Muscle layer of duodenum (tissue), 2 donors: ENCODE results near the gene MARK4.
"Not testable (repeated sequence)": the region's sequence is repeated elsewhere in the genome, so short reads cannot be mapped to it uniquely, and the experiment has no call there.

ENCODE experiments used
- H3K27ac ChIP-seq: one replicate; pipeline ENCODE4 v1.7.0; 2013; ENCODE audit warnings: mild to moderate bottlenecking, low read length
- H3K27me3 ChIP-seq: one replicate; pipeline ENCODE4 v1.7.0; 2013; ENCODE audit warnings: low read depth, mild to moderate bottlenecking, control low read depth, low read length
- H3K36me3 ChIP-seq, 2 donors: one replicate each; pipeline ENCODE4 v1.7.0; 2013; ENCODE audit warnings: low read length in 2 of 2, control low read depth in 1 of 2, mild to moderate bottlenecking in 1 of 2; ENCODE audit not compliant: insufficient read depth in 2 of 2, control insufficient read depth in 1 of 2
- H3K4me1 ChIP-seq, 2 donors: one replicate each; pipeline ENCODE4 v1.7.0; 2013; ENCODE audit warnings: low read length in 2 of 2, mild to moderate bottlenecking in 2 of 2, control low read depth in 1 of 2, moderate library complexity in 1 of 2; ENCODE audit not compliant: insufficient read depth in 2 of 2, control insufficient read depth in 1 of 2
- H3K4me3 ChIP-seq, 2 donors: one replicate each; pipeline ENCODE4 v1.7.0; 2013; ENCODE audit warnings: low read length in 2 of 2, low read depth in 1 of 2, mild to moderate bottlenecking in 1 of 2
- H3K9me3 ChIP-seq, 2 donors: one replicate each; pipeline ENCODE4 v1.7.0; 2013; ENCODE audit warnings: low read length in 2 of 2, control low read depth in 1 of 2, mild to moderate bottlenecking in 1 of 2; ENCODE audit not compliant: control insufficient read depth in 1 of 2
- donor health status: healthy.

Gene MARK4

DNA sequence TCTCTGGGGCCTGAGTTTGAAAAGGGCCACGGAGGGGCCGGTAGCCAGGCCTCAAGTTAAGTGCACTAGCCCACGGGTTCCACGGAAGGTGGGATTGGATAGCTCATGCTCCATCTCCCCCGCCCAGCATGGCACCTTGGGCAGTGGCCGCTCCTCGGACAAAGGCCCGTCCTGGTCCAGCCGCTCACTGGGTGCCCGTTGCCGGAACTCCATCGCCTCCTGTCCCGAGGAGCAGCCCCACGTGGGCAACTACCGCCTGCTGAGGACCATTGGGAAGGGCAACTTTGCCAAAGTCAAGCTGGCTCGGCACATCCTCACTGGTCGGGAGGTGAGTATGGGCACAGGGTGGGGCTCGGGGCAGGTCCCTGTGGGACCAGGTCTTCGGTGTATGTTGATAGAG, 7.8 kb downstream of the MARK4 start:
- Histone ChIP-seq H3K4me3 (no peak overlapping the region), H3K36me3 (peaks cover 0 to 10% of the 10 kb centered on the region in 2 donors), H3K9me3 (no peaks in the 10 kb centered on the region), H3K27ac (no peak overlapping the region), H3K4me1 (peaks cover 0 to 8% of the 10 kb centered on the region in 2 donors), H3K27me3 (no peaks in the 10 kb centered on the region)

- Histone ChIP-seq H3K9me3 (no peaks in the 10 kb centered on the region), H3K4me1 (no peaks in the 10 kb centered on the region), H3K27ac (no peak overlapping the region), H3K36me3 (peaks cover 0 to 35% of the 10 kb centered on the region in 2 donors), H3K4me3 (no peak overlapping the region), H3K27me3 (no peaks in the 10 kb centered on the region)
Measured at GRCh38 chr19:45262570-45262969, 11.5 kb downstream of the MARK4 start.

DNA sequence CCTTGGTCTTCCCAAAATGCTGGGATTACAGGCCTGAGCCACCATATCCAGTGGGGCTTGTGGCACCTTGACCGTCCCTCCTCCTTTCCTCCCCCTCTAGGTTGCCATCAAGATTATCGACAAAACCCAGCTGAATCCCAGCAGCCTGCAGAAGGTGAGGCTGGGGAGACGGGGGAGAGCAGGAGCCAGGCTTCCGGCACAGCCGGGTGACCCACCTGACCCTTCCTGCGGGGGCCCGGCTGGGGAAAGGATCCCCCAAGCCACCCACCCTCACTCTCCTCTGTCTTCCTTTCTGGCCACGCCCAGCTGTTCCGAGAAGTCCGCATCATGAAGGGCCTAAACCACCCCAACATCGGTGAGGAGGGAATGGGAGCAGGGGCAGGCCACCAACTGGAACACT, 11.9 kb downstream of the MARK4 start:
- no peaks in the 10 kb centered on the region for H3K4me1 ChIP-seq
- H3K36me3 ChIP-seq, result peaks cover 0 to 36% of the 10 kb centered on the region in 2 donors
- H3K4me3 ChIP-seq, result no peak overlapping the region
- no peak overlapping the region for H3K27ac ChIP-seq
- H3K9me3 ChIP-seq, result no peaks in the 10 kb centered on the region
- H3K27me3 ChIP-seq, result no peaks in the 10 kb centered on the region

GRCh38 chr19:45264781-45265317, 13.8 kb downstream of the MARK4 start:
- Histone ChIP-seq H3K27me3 (no peaks in the 10 kb centered on the region), H3K4me3 (no peak overlapping the region), H3K4me1 (no peaks in the 10 kb centered on the region), H3K9me3 (no peaks in the 10 kb centered on the region), H3K27ac (no peak overlapping the region), H3K36me3 (peaks cover 0 to 39% of the 10 kb centered on the region in 2 donors)

DNA sequence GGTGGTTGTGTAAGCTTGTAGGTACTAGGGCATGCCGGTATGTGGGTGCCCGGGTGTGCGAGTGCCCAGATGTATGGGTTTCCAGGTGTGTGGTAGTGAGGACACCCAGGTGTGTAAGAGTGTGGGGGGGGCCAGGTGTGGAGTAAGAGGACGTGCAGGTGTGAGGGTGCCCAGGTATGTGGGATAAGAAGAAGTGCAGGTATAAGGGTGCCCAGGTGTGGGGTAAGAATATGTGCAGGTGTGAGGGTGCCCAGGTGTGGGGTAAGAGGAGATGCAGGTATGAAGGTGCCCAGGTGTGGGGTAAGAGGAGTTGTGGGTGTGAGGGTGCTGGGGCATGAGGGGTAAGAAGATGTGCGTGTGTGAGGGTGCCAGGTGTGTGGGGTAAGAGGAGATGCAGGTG, 14.3 kb downstream of the MARK4 start:
- Histone ChIP-seq H3K27ac (no peak overlapping the region), H3K9me3 (no peaks in the 10 kb centered on the region), H3K36me3 (peaks cover 0 to 44% of the 10 kb centered on the region in 2 donors), H3K4me1 (no peaks in the 10 kb centered on the region), H3K27me3 (no peaks in the 10 kb centered on the region), H3K4me3 (no peak overlapping the region)

- Histone ChIP-seq H3K4me3 (no peak overlapping the region), H3K4me1 (no peaks in the 10 kb centered on the region), H3K36me3 (peaks cover 7 to 53% of the 10 kb centered on the region in 2 donors), H3K9me3 (no peaks in the 10 kb centered on the region), H3K27me3 (no peaks in the 10 kb centered on the region), H3K27ac (no peak overlapping the region)
Measured at GRCh38 chr19:45267296-45267695, 16.2 kb downstream of the MARK4 start.

DNA sequence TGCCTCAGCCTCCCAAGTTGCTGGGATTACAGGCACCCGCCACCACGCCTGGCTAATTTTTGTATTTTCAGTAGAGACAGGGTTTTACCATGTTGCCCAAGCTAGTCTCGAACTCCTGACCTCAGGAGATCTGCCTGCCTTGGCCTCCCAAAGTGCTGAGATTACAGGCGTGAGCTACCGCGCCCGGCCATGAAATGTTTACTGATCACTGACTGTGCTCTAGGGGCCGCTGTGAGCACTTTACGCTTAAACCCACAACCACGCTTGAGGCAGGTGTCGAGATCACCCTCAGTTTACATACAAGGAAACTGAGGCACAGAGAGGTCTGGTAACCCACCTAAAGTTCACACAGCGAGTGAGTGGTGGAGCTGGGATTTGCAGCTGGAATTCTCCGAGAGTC, 18.9 kb downstream of the MARK4 start:
- peaks cover 16 to 59% of the 10 kb centered on the region in 2 donors for H3K36me3 ChIP-seq
- not testable (repeated sequence) for H3K9me3 ChIP-seq, H3K27me3 ChIP-seq, H3K4me3 ChIP-seq, H3K4me1 ChIP-seq, H3K27ac ChIP-seq

DNA sequence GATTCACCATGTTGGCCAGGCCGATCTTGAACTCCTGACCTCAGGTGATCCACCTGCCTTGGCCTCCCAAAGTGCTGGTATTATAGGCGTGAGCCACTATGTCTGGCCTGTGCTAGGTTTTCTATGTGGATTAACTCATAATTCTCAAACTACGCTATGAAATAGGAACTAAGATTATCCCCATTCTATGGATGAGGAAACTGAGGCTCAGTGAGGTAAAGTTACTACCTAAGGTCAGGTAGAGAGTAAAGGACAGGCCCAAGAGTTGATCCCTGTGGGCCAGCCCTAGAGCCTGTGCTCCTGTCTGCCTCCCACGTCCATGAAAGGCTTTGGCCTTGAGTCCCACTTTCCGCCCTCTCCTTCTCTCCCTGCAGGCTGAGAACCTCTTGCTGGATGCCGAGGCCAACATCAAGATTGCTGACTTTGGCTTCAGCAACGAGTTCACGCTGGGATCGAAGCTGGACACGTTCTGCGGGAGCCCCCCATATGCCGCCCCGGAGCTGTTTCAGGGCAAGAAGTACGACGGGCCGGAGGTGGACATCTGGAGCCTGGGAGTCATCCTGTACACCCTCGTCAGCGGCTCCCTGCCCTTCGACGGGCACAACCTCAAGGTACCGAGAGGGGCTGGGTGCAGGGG, 20.1 kb downstream of the MARK4 start:
- peaks cover 16 to 52% of the 10 kb centered on the region in 2 donors for H3K36me3 ChIP-seq
- H3K9me3 ChIP-seq, result no peaks in the 10 kb centered on the region
- no peaks in the 10 kb centered on the region for H3K27me3 ChIP-seq
- no peak overlapping the region for H3K27ac ChIP-seq
- H3K4me1 ChIP-seq, result no peaks in the 10 kb centered on the region
- H3K4me3 ChIP-seq, result no peak overlapping the region

GRCh38 chr19:45271735-45272108, 20.7 kb downstream of the MARK4 start:
- no peak overlapping the region for H3K4me3 ChIP-seq
- H3K27me3 ChIP-seq, result no peaks in the 10 kb centered on the region
- no peaks in the 10 kb centered on the region for H3K4me1 ChIP-seq
- H3K36me3 ChIP-seq, result peaks cover 16 to 48% of the 10 kb centered on the region in 2 donors
- no peaks in the 10 kb centered on the region for H3K9me3 ChIP-seq
- no peak overlapping the region for H3K27ac ChIP-seq

DNA sequence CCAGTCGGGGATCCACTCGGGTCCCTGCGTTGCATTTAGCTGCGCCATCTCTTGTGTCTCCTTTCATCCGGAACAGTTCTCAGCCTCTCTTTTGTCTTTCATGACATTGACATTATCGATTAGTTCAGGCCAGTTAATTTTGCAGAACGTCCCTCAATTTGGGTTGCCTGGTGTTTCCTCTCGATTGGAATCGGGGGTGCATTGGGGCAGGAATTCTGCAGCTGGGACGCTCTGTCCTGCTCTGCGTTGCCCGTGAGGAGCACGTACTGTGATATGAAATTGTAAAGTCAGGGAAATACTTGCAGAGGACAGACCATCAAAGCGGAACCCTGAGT, 22.4 kb downstream of the MARK4 start:
- H3K9me3 ChIP-seq, result no peaks in the 10 kb centered on the region
- H3K36me3 ChIP-seq, result peaks cover 16 to 50% of the 10 kb centered on the region in 2 donors
- no peak overlapping the region for H3K4me3 ChIP-seq
- H3K27ac ChIP-seq, result no peak overlapping the region
- H3K4me1 ChIP-seq, result no peaks in the 10 kb centered on the region
- H3K27me3 ChIP-seq, result no peaks in the 10 kb centered on the region

DNA sequence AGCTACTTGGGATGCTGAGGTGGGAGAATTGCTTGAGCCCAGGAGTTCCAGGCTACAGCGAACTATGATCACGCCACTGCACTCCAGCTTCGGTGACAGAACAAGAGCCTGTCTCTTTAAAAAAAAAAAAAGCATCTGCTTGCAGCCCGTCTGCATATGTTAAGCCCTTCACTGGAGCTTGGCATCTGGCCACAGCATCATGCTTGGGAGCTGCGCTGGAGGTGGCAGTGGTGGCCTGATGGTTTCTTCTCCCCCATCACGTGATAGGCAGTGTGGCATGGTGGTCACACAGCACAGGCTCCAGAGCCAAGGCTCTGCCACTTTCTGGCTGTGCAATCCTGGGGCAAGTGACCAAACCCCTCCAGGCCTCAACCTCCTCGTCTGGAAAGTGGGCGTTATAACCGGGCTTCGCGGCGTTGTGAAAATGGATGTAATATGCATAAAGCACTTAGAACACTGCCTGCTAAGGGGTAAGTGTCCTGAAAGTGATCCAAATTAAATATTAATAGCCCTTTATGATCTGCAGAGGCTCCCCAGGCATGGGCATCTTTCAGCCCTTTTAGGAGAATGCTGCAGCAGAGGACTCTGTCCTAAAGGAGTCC, 24.4 kb downstream of the MARK4 start:
- no peak overlapping the region for H3K27ac ChIP-seq
- peaks cover 16 to 54% of the 10 kb centered on the region in 2 donors for H3K36me3 ChIP-seq

DNA sequence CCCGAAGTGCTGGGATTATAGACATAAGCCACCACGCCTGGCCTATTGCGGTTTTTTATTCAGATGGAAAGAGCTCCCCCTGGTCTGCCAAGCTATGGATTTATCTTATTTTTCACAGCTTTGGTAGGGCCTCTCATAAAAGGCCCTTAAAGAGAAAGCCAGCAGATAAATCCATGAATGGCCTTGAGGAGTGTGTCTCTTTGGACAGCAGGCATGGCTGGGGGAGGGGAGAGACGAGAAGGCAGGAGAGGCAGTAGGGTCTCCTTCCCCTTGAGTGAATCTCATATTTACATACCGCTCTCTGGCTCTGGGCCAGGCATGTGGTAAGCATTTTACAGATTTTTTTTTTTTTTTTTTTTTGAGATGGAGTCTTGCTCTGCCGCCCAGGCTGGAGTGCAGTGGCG, 25.2 kb downstream of the MARK4 start:
- Histone ChIP-seq H3K27me3 (no peaks in the 10 kb centered on the region), H3K27ac (no peak overlapping the region), H3K4me3 (no peak overlapping the region), H3K9me3 (no peaks in the 10 kb centered on the region), H3K4me1 (no peaks in the 10 kb centered on the region), H3K36me3 (peaks cover 15 to 56% of the 10 kb centered on the region in 2 donors)

More for the DNA sequence above, 24.4 kb downstream of the MARK4 start:
- H3K9me3 ChIP-seq, result no peaks in the 10 kb centered on the region
- no peaks in the 10 kb centered on the region for H3K27me3 ChIP-seq
- H3K4me3 ChIP-seq, result no peak overlapping the region
- H3K4me1 ChIP-seq, result no peaks in the 10 kb centered on the region
